IMR-90 (cell line): ENCODE results near the gene TENT5A. TPM values are rescaled to one million over a fixed set of nuclear protein-coding genes. Genes with fewer than 3 reads are reported as not detected.

Experiments used
- ATAC-seq: fragments of 200-7000 bp; cut with Tn5 transposase; 2 replicates; pipeline ENCODE4 v1.9.1; 2020; ENCODE audit warnings: low read depth, mild to moderate bottlenecking, moderate library complexity
- BruUV-seq: library from RNA; stranded (reverse); fragments of 400-500 nt; replicated peaks from 2 replicates; lab custom pipeline; 2021; lab: Mats Ljungman, UMichigan
- CTCF ChIA-PET: fragments of 300-600 bp; formaldehyde crosslinking; extraction: SDS; loops from one replicate; lab custom pipeline; 2021; ENCODE audit warnings: antibody characterized with exemption; lab: Yijun Ruan, JAX
- POLR2A ChIA-PET: fragments of 300-600 bp; sonication (Branson Sonifier 250); formaldehyde crosslinking; loops from one replicate; lab custom pipeline; 2022; ENCODE audit warnings: antibody characterized with exemption; ENCODE audit not compliant: unreplicated experiment; lab: Charles Lee
- DNase-seq: peaks from one replicate; pipeline ENCODE4 v3.0.0; 2013
- H2AFZ ChIP-seq: replicated peaks from 2 replicates; pipeline ENCODE3; 2013; ENCODE audit warnings: low read length, mild to moderate bottlenecking; ENCODE audit not compliant: poor library complexity
- H2AK5ac ChIP-seq: 2 replicates; pipeline ENCODE4 v1.6.1; 2013; ENCODE audit warnings: low read depth, low read length, inconsistent platforms
- H2AK9ac ChIP-seq: replicated peaks from 2 replicates; pipeline ENCODE3; 2013; ENCODE audit warnings: mild to moderate bottlenecking, low read depth, low read length, moderate library complexity; ENCODE audit not compliant: poor library complexity
- H2BK120ac ChIP-seq: 2 replicates; pipeline ENCODE4 v1.6.1; 2013; ENCODE audit warnings: low read depth, low read length, inconsistent platforms
- H2BK15ac ChIP-seq: 3 replicates; pipeline ENCODE4 v1.6.1; 2013; ENCODE audit warnings: low read depth, low read length, inconsistent platforms
- H2BK20ac ChIP-seq: 2 replicates; pipeline ENCODE4 v1.6.1; 2013; ENCODE audit warnings: low read depth, mild to moderate bottlenecking, inconsistent platforms, low read length, moderate library complexity
- H2BK5ac ChIP-seq: 2 replicates; pipeline ENCODE4 v1.6.1; 2013; ENCODE audit warnings: mild to moderate bottlenecking, low read depth, low read length, inconsistent platforms; ENCODE audit not compliant: poor library complexity, severe bottlenecking
- H3K14ac ChIP-seq: replicated peaks from 2 replicates; pipeline ENCODE4 v1.6.1; 2013; ENCODE audit warnings: low read depth, low read length, inconsistent platforms
- H3K18ac ChIP-seq: 2 replicates; pipeline ENCODE4 v1.6.1; 2013; ENCODE audit warnings: low read depth, low read length, control low read depth
- H3K23ac ChIP-seq: 2 replicates; pipeline ENCODE4 v1.6.1; 2013; ENCODE audit warnings: low read depth, low read length, inconsistent platforms
- H3K27ac ChIP-seq: 2 replicates; pipeline ENCODE4 v1.5.1; 2013; ENCODE audit warnings: mild to moderate bottlenecking, control low read depth, low read length; ENCODE audit not compliant: insufficient read depth
- H3K27me3 ChIP-seq: 2 replicates; pipeline ENCODE4 v1.6.1; 2013; ENCODE audit warnings: low read length; ENCODE audit not compliant: control insufficient read depth, insufficient read depth
- H3K36me3 ChIP-seq: 2 replicates; pipeline ENCODE4 v1.6.1; 2013; ENCODE audit warnings: low read length, mixed read lengths; ENCODE audit not compliant: control insufficient read depth, insufficient read depth
- H3K4ac ChIP-seq: 2 replicates; pipeline ENCODE4 v1.6.1; 2013; ENCODE audit warnings: low read depth, low read length, inconsistent platforms
- H3K4me1 ChIP-seq: 2 replicates; pipeline ENCODE4 v1.6.1; 2013; ENCODE audit warnings: low read length, mixed read lengths; ENCODE audit not compliant: control insufficient read depth, insufficient read depth
- H3K4me2 ChIP-seq: 2 replicates; pipeline ENCODE4 v1.6.1; 2013; ENCODE audit warnings: low read depth, mild to moderate bottlenecking, control low read depth, low read length, moderate library complexity
- H3K4me3 ChIP-seq: 2 replicates; pipeline ENCODE4 v1.5.1; 2013; ENCODE audit warnings: low read depth, mild to moderate bottlenecking, control low read depth, low read length, moderate library complexity; ENCODE audit not compliant: insufficient read depth
- H3K56ac ChIP-seq: 2 replicates; pipeline ENCODE4 v1.6.1; 2013; ENCODE audit warnings: low read length, inconsistent platforms; ENCODE audit not compliant: insufficient read depth; ENCODE audit errors: extremely low read depth
- H3K79me1 ChIP-seq, 2 experiments: 2 replicates each; pipeline ENCODE4 v1.6.1; 2013; ENCODE audit warnings: low read length in 2 of 2, inconsistent platforms in 1 of 2, low read depth in 1 of 2
- H3K9ac ChIP-seq: 2 replicates; pipeline ENCODE4 v1.6.1; 2013; ENCODE audit warnings: low read depth, low read length, control low read depth
- H3K9me1 ChIP-seq: 2 replicates; pipeline ENCODE4 v1.6.1; 2013; ENCODE audit warnings: low read length, inconsistent platforms; ENCODE audit not compliant: insufficient read depth
- H3K9me3 ChIP-seq: 2 replicates; pipeline ENCODE4 v1.6.1; 2013; ENCODE audit warnings: low read length; ENCODE audit not compliant: control insufficient read depth, insufficient read depth
- H4K20me1 ChIP-seq: 2 replicates; pipeline ENCODE4 v1.6.1; 2013; ENCODE audit warnings: low read length, inconsistent platforms; ENCODE audit not compliant: insufficient read depth
- H4K5ac ChIP-seq: 2 replicates; pipeline ENCODE4 v1.6.1; 2013; ENCODE audit warnings: mild to moderate bottlenecking, low read depth, low read length, control low read depth
- H4K8ac ChIP-seq, 2 experiments: 2 replicates each; pipeline ENCODE4 v1.6.1; 2013; ENCODE audit warnings: low read depth in 2 of 2, low read length in 2 of 2, control low read depth in 1 of 2, inconsistent platforms in 1 of 2
- H4K91ac ChIP-seq: 2 replicates; pipeline ENCODE4 v1.6.1; 2013; ENCODE audit warnings: low read depth, low read length, inconsistent platforms; ENCODE audit not compliant: insufficient read depth
- CHD1 ChIP-seq: IDR thresholded peaks from 2 replicates; pipeline ENCODE4 v1.6.1; 2012; ENCODE audit warnings: low read depth, low read length, improper control_type of control experiment
- FOS ChIP-seq: fragments of 150-350 bp; IDR thresholded peaks from 2 replicates; pipeline ENCODE4 v1.6.1; 2016; ENCODE audit warnings: low read depth, low read length
- MAFK ChIP-seq: IDR thresholded peaks from 2 replicates; pipeline ENCODE4 v1.6.1; 2012; ENCODE audit warnings: low read depth, low read length, improper control_type of control experiment
- MAZ ChIP-seq: IDR thresholded peaks from 2 replicates; pipeline ENCODE4 v1.6.1; 2012; ENCODE audit warnings: low read depth, mild to moderate bottlenecking, low read length, improper control_type of control experiment, moderate library complexity, borderline replicate concordance
- MXI1 ChIP-seq: IDR thresholded peaks from 2 replicates; pipeline ENCODE4 v1.6.1; 2012; ENCODE audit warnings: low read depth, mild to moderate bottlenecking, low read length, moderate library complexity, borderline replicate concordance
- NFE2L2 ChIP-seq: fragments of 150-350 bp; IDR thresholded peaks from 2 replicates; pipeline ENCODE4 v1.6.1; 2016; ENCODE audit warnings: low read depth, mild to moderate bottlenecking, low read length
- SMC3 ChIP-seq: fragments of 150-350 bp; IDR thresholded peaks from 2 replicates; pipeline ENCODE4 v1.6.1; 2016; ENCODE audit warnings: low read depth, mild to moderate bottlenecking, antibody characterized with exemption, low read length, moderate library complexity
- WGBS, 2 experiments: methylation state at CpG; one replicate each; pipeline versions ENCODE4 v1.1.5 to v1.1.7; 2013; ENCODE audit warnings: missing lambda C conversion rate in 2 of 2; ENCODE audit not compliant: insufficient read length in 1 of 2; ENCODE audit errors: extremely low coverage in 2 of 2; 5-methylcytosine and 5-hydroxymethylcytosine counted together
- dilution Hi-C: fragments of 300-500 bp; cut with HindIII; formaldehyde crosslinking; loops from one replicate; pipeline ENCODE4 v1.14.3; 2018; ENCODE audit warnings: low sequenced_read_pairs; ENCODE audit not compliant: unreplicated experiment
- in situ Hi-C: fragments of 300-500 bp; cut with MboI; formaldehyde crosslinking; loops from 3 replicates; pipeline ENCODE4 v1.14.3; 2019; ENCODE audit warnings: low sequenced_read_pairs, inconsistent platforms, mixed read lengths
- intact Hi-C: fragments of 100-400 bp; cut with micrococcal nuclease; formaldehyde crosslinking; loops from 2 replicates; pipeline ENCODE4 v1.10.0; 2022
- polyA plus RNA-seq, 3 experiments: library from polyadenylated mRNA; depleted of rRNA; stranded (reverse); fragments of >200 nt; gene quantifications; 2 replicates each; pipeline ENCODE4 v1.2.3, GENCODE V29; 2012; ENCODE audit warnings: low replicate concordance in 1 of 3
- total RNA-seq: library from RNA; depleted of rRNA; stranded (reverse); fragments of >200 nt; gene quantifications from 2 replicates; pipeline ENCODE4 v1.2.3, GENCODE V29; 2012
- TF ChIP-seq, protein P1 (sequence below): fragments of 150-350 bp; IDR thresholded peaks from 2 replicates; pipeline ENCODE4 v1.6.1; 2016; ENCODE audit warnings: low read depth, mild to moderate bottlenecking, low read length, moderate library complexity, borderline replicate concordance
- TF ChIP-seq, protein P2 (sequence below): conservative IDR thresholded peaks from 2 replicates; pipeline ENCODE4 v1.5.1; 2012; ENCODE audit warnings: mild to moderate bottlenecking, low read depth, low read length, improper control_type of control experiment

The TENT5A gene
- total and polyA plus RNA-seq, 2 of the 4 experiments (the other 2 are of a cell fraction): 3.5 to 10.8 TPM

DNA sequence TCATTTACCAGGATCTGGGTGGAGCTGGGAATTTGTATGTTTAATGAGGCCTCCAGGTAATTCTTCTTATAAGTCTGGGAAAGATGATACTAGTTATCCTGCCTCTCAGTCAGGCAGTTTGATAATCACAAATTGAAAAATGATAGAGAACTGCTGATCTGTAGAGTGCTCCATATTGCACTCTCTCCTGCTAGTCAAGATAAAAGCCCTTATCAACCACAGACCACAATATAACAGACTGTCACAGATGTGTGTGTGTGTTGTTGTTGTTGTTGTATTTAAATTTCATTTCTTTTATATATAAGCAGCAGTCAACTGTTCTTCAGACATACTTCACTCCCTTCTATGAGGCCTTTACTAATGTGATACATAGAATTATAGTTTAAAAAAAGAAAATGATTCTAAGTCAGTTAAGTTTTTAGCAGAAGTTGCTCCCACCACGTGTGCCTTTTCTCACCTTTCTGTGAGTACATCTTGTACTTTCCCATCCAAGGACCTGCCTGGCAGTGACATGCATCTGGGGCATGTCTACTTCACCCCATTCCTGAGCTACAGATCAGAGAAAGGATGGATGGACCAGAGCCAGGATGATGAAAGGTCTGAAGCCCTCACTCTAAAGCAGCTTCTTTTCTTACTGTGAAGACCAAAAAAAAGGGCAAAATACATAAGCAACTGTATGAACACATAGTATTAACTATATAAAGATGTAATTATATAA lies 29.8 kb downstream of the TENT5A start:
- no CpG with 5 or more reads among the region's 1 CpG for WGBS, 2 experiments
- in situ Hi-C loops: no loop called here

More for the DNA sequence above, 29.8 kb downstream of the TENT5A start:
- dilution Hi-C loops (no loop called here), intact Hi-C loops (loop anchor here (5.0 kb wide), 1 partner anchor 80 kb away; no protein-coding TSS in a partner anchor)
- Histone ChIP-seq H3K56ac (no peak overlapping the region), H2AFZ (no peak overlapping the region), H3K4me3 (no peak overlapping the region), H3K14ac (no peak overlapping the region), H3K18ac (no peak overlapping the region), H3K27me3 (no peaks in the 10 kb centered on the region), H3K4me1 (no peaks in the 10 kb centered on the region), H4K5ac (no peak overlapping the region), H3K9me3 (no peaks in the 10 kb centered on the region), H3K9me1 (no peaks in the 10 kb centered on the region; the same call in 1 of the 2 replicates), H4K20me1 (no peaks in the 10 kb centered on the region), H2BK20ac (no peak overlapping the region), H2AK5ac (no peak overlapping the region), H3K23ac (no peak overlapping the region), H3K79me1 (peaks cover 0 to under 1% of the 10 kb centered on the region in 2 experiments; a peak in 1 of 4 replicates), H4K91ac (no peak overlapping the region), H3K27ac (no peak overlapping the region), H2BK5ac (no peak overlapping the region), H2BK120ac (no peak overlapping the region), H2AK9ac (no peak overlapping the region), H3K9ac (no peak overlapping the region), H2BK15ac (no peak overlapping the region), H3K4me2 (no peak overlapping the region), H3K36me3 (no peaks in the 10 kb centered on the region), H3K4ac (no peak overlapping the region), H4K8ac (no peak overlapping the region)
- DNase-seq: no peak
- CTCF ChIA-PET: no interaction called here
- TF ChIP-seq MAZ (no peak), MAFK (no peak), NFE2L2 (no peak), CHD1 (no peak), SMC3 (no peak), FOS (no peak), MXI1 (no peak)
- TF ChIP-seq, protein P1, sequence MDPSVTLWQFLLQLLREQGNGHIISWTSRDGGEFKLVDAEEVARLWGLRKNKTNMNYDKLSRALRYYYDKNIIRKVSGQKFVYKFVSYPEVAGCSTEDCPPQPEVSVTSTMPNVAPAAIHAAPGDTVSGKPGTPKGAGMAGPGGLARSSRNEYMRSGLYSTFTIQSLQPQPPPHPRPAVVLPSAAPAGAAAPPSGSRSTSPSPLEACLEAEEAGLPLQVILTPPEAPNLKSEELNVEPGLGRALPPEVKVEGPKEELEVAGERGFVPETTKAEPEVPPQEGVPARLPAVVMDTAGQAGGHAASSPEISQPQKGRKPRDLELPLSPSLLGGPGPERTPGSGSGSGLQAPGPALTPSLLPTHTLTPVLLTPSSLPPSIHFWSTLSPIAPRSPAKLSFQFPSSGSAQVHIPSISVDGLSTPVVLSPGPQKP: no peak
- TF ChIP-seq, protein P2, sequence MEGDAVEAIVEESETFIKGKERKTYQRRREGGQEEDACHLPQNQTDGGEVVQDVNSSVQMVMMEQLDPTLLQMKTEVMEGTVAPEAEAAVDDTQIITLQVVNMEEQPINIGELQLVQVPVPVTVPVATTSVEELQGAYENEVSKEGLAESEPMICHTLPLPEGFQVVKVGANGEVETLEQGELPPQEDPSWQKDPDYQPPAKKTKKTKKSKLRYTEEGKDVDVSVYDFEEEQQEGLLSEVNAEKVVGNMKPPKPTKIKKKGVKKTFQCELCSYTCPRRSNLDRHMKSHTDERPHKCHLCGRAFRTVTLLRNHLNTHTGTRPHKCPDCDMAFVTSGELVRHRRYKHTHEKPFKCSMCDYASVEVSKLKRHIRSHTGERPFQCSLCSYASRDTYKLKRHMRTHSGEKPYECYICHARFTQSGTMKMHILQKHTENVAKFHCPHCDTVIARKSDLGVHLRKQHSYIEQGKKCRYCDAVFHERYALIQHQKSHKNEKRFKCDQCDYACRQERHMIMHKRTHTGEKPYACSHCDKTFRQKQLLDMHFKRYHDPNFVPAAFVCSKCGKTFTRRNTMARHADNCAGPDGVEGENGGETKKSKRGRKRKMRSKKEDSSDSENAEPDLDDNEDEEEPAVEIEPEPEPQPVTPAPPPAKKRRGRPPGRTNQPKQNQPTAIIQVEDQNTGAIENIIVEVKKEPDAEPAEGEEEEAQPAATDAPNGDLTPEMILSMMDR: no peak
- no TSS peak for BruUV-seq
- ATAC-seq: no peak
- POLR2A ChIA-PET: interaction anchor here (0.6 kb wide), 1 partner anchor 1413 kb away, joined by 3 read pairs; no protein-coding TSS in a partner anchor
